PC-9 (cell line): Measurements from ENCODE around the gene EIF4G3. TPM values are rescaled to one million over a fixed set of nuclear protein-coding genes. Genes with fewer than 3 reads are reported as not detected.

Experiments used
- Bru-seq: library from RNA; stranded (reverse); fragments of 400-500 nt; gene quantifications from one replicate; lab custom pipeline; 2021; lab: Mats Ljungman, UMichigan
- BruChase-seq, 2 experiments: library from RNA; stranded (reverse); fragments of 400-500 nt; gene quantifications; one replicate each; lab custom pipeline; 2021; lab: Mats Ljungman, UMichigan
- BruUV-seq: library from RNA; stranded (reverse); fragments of 400-500 nt; replicated peaks from 2 replicates; lab custom pipeline; 2021; lab: Mats Ljungman, UMichigan
- CTCF ChIA-PET: fragments of 300-600 bp; sonication (Branson Sonifier 250); formaldehyde crosslinking; loops from one replicate; lab custom pipeline; 2022; ENCODE audit warnings: antibody characterized with exemption; lab: Charles Lee
- POLR2A ChIA-PET: fragments of 300-600 bp; sonication (Branson Sonifier 250); formaldehyde crosslinking; loops from one replicate; lab custom pipeline; 2022; ENCODE audit warnings: antibody characterized with exemption; ENCODE audit not compliant: unreplicated experiment; lab: Charles Lee
- DNase-seq, 2 experiments: peaks; one replicate each; pipeline versions ENCODE4 v3.0.0 to v3.0.0-alpha.2; 2015 to 2022; ENCODE audit warnings: mixed read lengths in 1 of 2
- H2AFZ ChIP-seq: fragments of 200-600 bp; sonication (generic); 2 replicates; pipeline ENCODE4 v1.8.1; 2017; ENCODE audit warnings: antibody characterized with exemption
- H3F3A ChIP-seq: fragments of 200-600 bp; sonication (generic); 2 replicates; pipeline ENCODE4 v1.8.1; 2017; ENCODE audit warnings: antibody characterized with exemption, mild to moderate bottlenecking, low read depth; ENCODE audit not compliant: insufficient read depth
- H3K27ac ChIP-seq: fragments of 200-600 bp; sonication (generic); 2 replicates; pipeline ENCODE4 v1.6.1; 2016; ENCODE audit warnings: mixed run types
- H3K27me3 ChIP-seq: fragments of 200-600 bp; sonication (generic); 2 replicates; pipeline ENCODE4 v1.6.1; 2016; ENCODE audit warnings: low read depth, mixed run types; ENCODE audit not compliant: insufficient read depth
- H3K36me3 ChIP-seq: fragments of 200-600 bp; sonication (generic); 2 replicates; pipeline ENCODE4 v1.6.1; 2016; ENCODE audit warnings: low read depth, mixed run types
- H3K4me1 ChIP-seq: fragments of 200-600 bp; sonication (generic); replicated peaks from 2 replicates; pipeline ENCODE4 v1.6.1; 2016; ENCODE audit warnings: mixed run types; ENCODE audit not compliant: insufficient read depth
- H3K4me2 ChIP-seq: fragments of 200-600 bp; sonication (generic); 2 replicates; pipeline ENCODE4 v1.6.1; 2017; ENCODE audit warnings: mixed run types
- H3K4me3 ChIP-seq: fragments of 200-600 bp; sonication (generic); 2 replicates; pipeline ENCODE4 v1.6.1; 2016; ENCODE audit warnings: mixed run types
- H3K79me2 ChIP-seq: fragments of 200-600 bp; sonication (generic); 2 replicates; pipeline ENCODE4 v1.6.1; 2017; ENCODE audit warnings: low read depth, mixed run types
- H3K9me2 ChIP-seq: fragments of 200-600 bp; sonication (generic); 2 replicates; pipeline ENCODE4 v1.8.1; 2017; ENCODE audit warnings: mild to moderate bottlenecking; ENCODE audit not compliant: insufficient read depth
- H3K9me3 ChIP-seq: fragments of 200-600 bp; sonication (generic); 2 replicates; pipeline ENCODE4 v1.8.1; 2016; ENCODE audit warnings: low read depth; ENCODE audit not compliant: insufficient read depth
- H4K20me1 ChIP-seq: fragments of 200-600 bp; sonication (generic); 2 replicates; pipeline ENCODE4 v1.8.1; 2017; ENCODE audit not compliant: insufficient read depth
- EZH2 ChIP-seq: fragments of 200-600 bp; sonication (generic); IDR thresholded peaks from 2 replicates; pipeline ENCODE4 v1.8.0; 2017; ENCODE audit warnings: antibody characterized with exemption, low read depth
- intact Hi-C: fragments of 100-400 bp; cut with micrococcal nuclease; formaldehyde crosslinking; loops from one replicate; pipeline ENCODE4 v1.10.0; 2022; ENCODE audit not compliant: unreplicated experiment
- long read RNA-seq: library from polyadenylated mRNA; stranded (forward); transcript quantifications from one replicate; pipeline ENCODE4 v2.0.0, GENCODE V29; 2022
- total RNA-seq: library from RNA; stranded (reverse); gene quantifications from 2 replicates; pipeline ENCODE4 v1.2.3, GENCODE V29; 2021
- TF ChIP-seq, protein P1 (sequence below): fragments of 200-600 bp; sonication (generic); conservative IDR thresholded peaks from 2 replicates; pipeline ENCODE4 v1.6.1; 2017; ENCODE audit warnings: mixed run types, antibody characterized with exemption, mild to moderate bottlenecking, moderate library complexity

The EIF4G3 gene
- total RNA-seq (52.6 and 63.2 TPM in 2 replicates), Bru-seq, nascent RNA (percentile 91 among the genes with signal in this experiment), BruChase-seq, experiment 1, labeled RNA remaining after a 2-hour chase (percentile 85 among the genes with signal in this experiment), BruChase-seq, experiment 2, labeled RNA remaining after a 6-hour chase (percentile 78 among the genes with signal in this experiment)
- long read RNA-seq, full-length matches to known transcripts = 5 of 36 reads
- long read RNA-seq, partial matches to known transcripts = 13 of 36 reads
- long read RNA-seq, other reads (novel, unspliced or antisense) = 18 of 36 reads

GRCh38 chr1:21176586-21177555, at the start of gene EIF4G3:
Gene EIF4G3, minus strand, starts transcription at chr1:21176897. Its CDS starts 174,155 bp downstream, at chr1:21002742.
- Histone ChIP-seq H3K79me2 (peaks cover 41% of the 10 kb centered on the region), H4K20me1 (peaks cover 12% of the 10 kb centered on the region), H2AFZ (peak within 1 kb of the TSS; percentile 79), H3K27me3 (no peaks in the 10 kb centered on the region), H3K9me2 (no peaks in the 10 kb centered on the region), H3K4me1 (peaks cover 6% of the 10 kb centered on the region; the same call in 1 of the 2 replicates), H3K4me3 (peak within 1 kb of the TSS; percentile 64), H3K9me3 (no peaks in the 10 kb centered on the region), H3F3A (peaks cover 12% of the 10 kb centered on the region; the same call in 1 of the 2 replicates), H3K36me3 (no peaks in the 10 kb centered on the region), H3K4me2 (peak within 1 kb of the TSS; percentile 77), H3K27ac (peak within 1 kb of the TSS; percentile 85)
- CTCF ChIA-PET = no interaction called here
- BruUV-seq = TSS peak; percentile 66
- POLR2A ChIA-PET = interaction anchor here (0.6 kb wide), 1 partner anchor 390 kb away, joined by 4 read pairs; no protein-coding TSS in a partner anchor
- intact Hi-C loops = loop anchor here (10.0 kb wide), 1 partner anchor 392 kb away; the partner anchor contains the start of gene HP1BP3
- TF ChIP-seq, protein P1, sequence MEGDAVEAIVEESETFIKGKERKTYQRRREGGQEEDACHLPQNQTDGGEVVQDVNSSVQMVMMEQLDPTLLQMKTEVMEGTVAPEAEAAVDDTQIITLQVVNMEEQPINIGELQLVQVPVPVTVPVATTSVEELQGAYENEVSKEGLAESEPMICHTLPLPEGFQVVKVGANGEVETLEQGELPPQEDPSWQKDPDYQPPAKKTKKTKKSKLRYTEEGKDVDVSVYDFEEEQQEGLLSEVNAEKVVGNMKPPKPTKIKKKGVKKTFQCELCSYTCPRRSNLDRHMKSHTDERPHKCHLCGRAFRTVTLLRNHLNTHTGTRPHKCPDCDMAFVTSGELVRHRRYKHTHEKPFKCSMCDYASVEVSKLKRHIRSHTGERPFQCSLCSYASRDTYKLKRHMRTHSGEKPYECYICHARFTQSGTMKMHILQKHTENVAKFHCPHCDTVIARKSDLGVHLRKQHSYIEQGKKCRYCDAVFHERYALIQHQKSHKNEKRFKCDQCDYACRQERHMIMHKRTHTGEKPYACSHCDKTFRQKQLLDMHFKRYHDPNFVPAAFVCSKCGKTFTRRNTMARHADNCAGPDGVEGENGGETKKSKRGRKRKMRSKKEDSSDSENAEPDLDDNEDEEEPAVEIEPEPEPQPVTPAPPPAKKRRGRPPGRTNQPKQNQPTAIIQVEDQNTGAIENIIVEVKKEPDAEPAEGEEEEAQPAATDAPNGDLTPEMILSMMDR = no peak
- TF ChIP-seq EZH2 = no peak
- peak; percentile 88 to 97 for DNase-seq

DNA sequence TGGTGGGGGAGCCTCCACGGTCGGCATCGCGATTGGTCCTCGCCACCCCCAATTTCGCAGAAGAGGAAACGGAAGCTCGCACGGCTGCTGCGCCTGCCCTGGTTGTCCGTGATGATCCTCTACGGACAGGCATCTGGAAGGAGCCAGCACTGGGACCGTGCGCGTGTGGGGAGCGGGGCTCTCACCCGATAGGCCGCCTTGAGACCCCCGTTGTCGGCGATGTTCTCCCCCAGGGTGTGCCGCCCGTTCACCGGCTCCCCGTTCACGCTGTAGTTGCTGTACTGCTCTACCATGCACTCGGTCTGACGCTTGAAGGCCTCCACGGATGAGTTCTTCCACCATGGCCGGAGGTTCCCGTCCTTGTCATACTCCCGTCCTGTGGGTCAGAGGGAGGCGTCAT, 48.4 kb upstream of the EIF4G3 start:
- Histone ChIP-seq H3K27ac (no peak overlapping the region), H3K9me2 (no peaks in the 10 kb centered on the region), H3K79me2 (no peaks in the 10 kb centered on the region), H4K20me1 (no peaks in the 10 kb centered on the region), H3K4me1 (no peaks in the 10 kb centered on the region), H3F3A (no peaks in the 10 kb centered on the region), H3K4me2 (no peak overlapping the region), H2AFZ (no peak overlapping the region), H3K9me3 (no peaks in the 10 kb centered on the region), H3K4me3 (no peak overlapping the region), H3K27me3 (no peaks in the 10 kb centered on the region), H3K36me3 (no peaks in the 10 kb centered on the region)
- TF ChIP-seq, protein P1 = no peak
- TF ChIP-seq EZH2 = no peak
- POLR2A ChIA-PET = no interaction called here
- CTCF ChIA-PET = no interaction called here
- BruUV-seq = no TSS peak
- intact Hi-C loops = no loop called here
- no peak for DNase-seq

GRCh38 chr1:21220815-21221214, 44.1 kb upstream of the EIF4G3 start:
- CTCF ChIA-PET = no interaction called here
- intact Hi-C loops = no loop called here

More at GRCh38 chr1:21220815-21221214, 44.1 kb upstream of the EIF4G3 start:
- H3K4me2 ChIP-seq = no peak overlapping the region
- DNase-seq = no peak
- H3K27me3 ChIP-seq = no peaks in the 10 kb centered on the region
- no peaks in the 10 kb centered on the region for H3K9me2 ChIP-seq
- H3K27ac ChIP-seq = no peak overlapping the region
- H3K79me2 ChIP-seq = no peaks in the 10 kb centered on the region
- TF ChIP-seq, protein P1 = no peak
- TF ChIP-seq EZH2 = no peak
- POLR2A ChIA-PET = no interaction called here
- no peaks in the 10 kb centered on the region for H4K20me1 ChIP-seq
- no TSS peak for BruUV-seq
- no peaks in the 10 kb centered on the region for H3K9me3 ChIP-seq
- no peak overlapping the region for H3K4me3 ChIP-seq
- no peaks in the 10 kb centered on the region for H3F3A ChIP-seq
- H3K4me1 ChIP-seq = no peaks in the 10 kb centered on the region
- no peak overlapping the region for H2AFZ ChIP-seq
- no peaks in the 10 kb centered on the region for H3K36me3 ChIP-seq
